A673 (cell line): ENCODE measurements around the gene TMEM126B. TPM values are rescaled to one million over a fixed set of nuclear protein-coding genes. Genes with fewer than 3 reads are reported as not detected.

Experiments used
- BruUV-seq: library from RNA; stranded (reverse); fragments of 400-500 nt; replicated peaks from 2 replicates; lab custom pipeline; 2021; lab: Mats Ljungman, UMichigan
- CTCF ChIA-PET: fragments of 300-600 bp; sonication (Branson Sonifier 250); formaldehyde crosslinking; loops from one replicate; lab custom pipeline; 2022; ENCODE audit warnings: antibody characterized with exemption; lab: Charles Lee
- POLR2A ChIA-PET: fragments of 300-600 bp; sonication (Branson Sonifier 250); formaldehyde crosslinking; loops from one replicate; lab custom pipeline; 2022; ENCODE audit warnings: antibody characterized with exemption; ENCODE audit not compliant: low non-redundant PET; lab: Charles Lee
- DNase-seq: peaks from one replicate; pipeline ENCODE4 v3.0.0-alpha.2; 2015; ENCODE audit warnings: low spot score
- H3K27ac ChIP-seq: fragments of 200-600 bp; sonication (generic); 2 replicates; pipeline ENCODE4 v1.5.1; 2016; ENCODE audit warnings: mixed run types, low read depth, mild to moderate bottlenecking, mixed read lengths, antibody characterized with exemption, low read length; ENCODE audit not compliant: poor library complexity, severe bottlenecking
- H3K27me3 ChIP-seq: fragments of 200-600 bp; sonication (generic); replicated peaks from 2 replicates; pipeline ENCODE4 v1.6.1; 2017; ENCODE audit warnings: mixed run types, low read depth, mild to moderate bottlenecking, mixed read lengths, antibody characterized with exemption, low read length; ENCODE audit not compliant: insufficient read depth, poor library complexity
- H3K36me3 ChIP-seq: fragments of 200-600 bp; sonication (generic); 2 replicates; pipeline ENCODE4 v1.6.1; 2016; ENCODE audit warnings: mixed run types, mild to moderate bottlenecking, mixed read lengths, antibody characterized with exemption, low read length; ENCODE audit not compliant: insufficient read depth, poor library complexity, severe bottlenecking
- H3K4me1 ChIP-seq: fragments of 200-600 bp; sonication (generic); 2 replicates; pipeline ENCODE4 v1.6.1; 2017; ENCODE audit warnings: mixed run types, mild to moderate bottlenecking, mixed read lengths, antibody characterized with exemption, low read length; ENCODE audit not compliant: insufficient read depth, poor library complexity, severe bottlenecking
- H3K4me3 ChIP-seq: fragments of 200-600 bp; sonication (generic); 2 replicates; pipeline ENCODE4 v1.5.1; 2016; ENCODE audit warnings: low read depth, mixed run types, mild to moderate bottlenecking, mixed read lengths, low read length; ENCODE audit not compliant: poor library complexity, severe bottlenecking
- H3K9me3 ChIP-seq: fragments of 200-600 bp; sonication (generic); 2 replicates; pipeline ENCODE4 v1.6.1; 2016; ENCODE audit warnings: mixed run types, low read depth, mild to moderate bottlenecking, mixed read lengths, antibody characterized with exemption, low read length; ENCODE audit not compliant: poor library complexity, severe bottlenecking
- CTCF ChIP-seq: fragments of 300-800, 200-600 bp; sonication (generic); conservative IDR thresholded peaks from 2 replicates; pipeline ENCODE4 v1.5.1; 2017; ENCODE audit warnings: low read depth, mild to moderate bottlenecking, antibody characterized with exemption, low read length, moderate library complexity, mixed read lengths
- EZH2 ChIP-seq: fragments of 200-600 bp; sonication (generic); IDR thresholded peaks from 2 replicates; pipeline ENCODE4 v1.6.1; 2017; ENCODE audit warnings: borderline replicate concordance, low read depth, mild to moderate bottlenecking, mixed read lengths, antibody characterized with exemption, low read length; ENCODE audit not compliant: poor library complexity, severe bottlenecking
- intact Hi-C: fragments of 100-400 bp; cut with micrococcal nuclease; formaldehyde crosslinking; loops from one replicate; pipeline ENCODE4 v1.10.0; 2022; ENCODE audit not compliant: unreplicated experiment
- total RNA-seq: library from RNA; stranded (reverse); gene quantifications from 2 replicates; pipeline ENCODE4 v1.2.3, GENCODE V29; 2021

The TMEM126B gene
- total RNA-seq, 1 experiment from 2014 or later, result 80.5 TPM

- peaks cover 17% of the 10 kb centered on the region for H3K27me3 ChIP-seq
- intact Hi-C loops, result no loop called here
- no TSS peak for BruUV-seq
- no peaks in the 10 kb centered on the region for H3K4me1 ChIP-seq
- CTCF ChIA-PET, result no interaction called here
- TF ChIP-seq CTCF, result no peak
- TF ChIP-seq EZH2, result no peak
- H3K36me3 ChIP-seq, result no peaks in the 10 kb centered on the region
- H3K9me3 ChIP-seq, result no peaks in the 10 kb centered on the region
- H3K4me3 ChIP-seq, result no peak overlapping the region
- POLR2A ChIA-PET, result no interaction called here
- no peak overlapping the region for H3K27ac ChIP-seq
- DNase-seq, result no peak
Observed at GRCh38 chr11:85680897-85681296, 52.5 kb downstream of the TMEM126B start.

- H3K4me3 ChIP-seq, result peak overlapping the region; percentile 45
- DNase-seq, result peak; percentile 37
- no peaks in the 10 kb centered on the region for H3K36me3 ChIP-seq
- POLR2A ChIA-PET, result no interaction called here
- TF ChIP-seq CTCF (no peak), EZH2 (no peak)
- no peaks in the 10 kb centered on the region for H3K4me1 ChIP-seq
- H3K9me3 ChIP-seq, result no peaks in the 10 kb centered on the region
- no peak overlapping the region for H3K27ac ChIP-seq
- H3K27me3 ChIP-seq, result peaks cover 17% of the 10 kb centered on the region
- CTCF ChIA-PET, result no interaction called here
- no TSS peak for BruUV-seq
- intact Hi-C loops, result no loop called here
Observed at GRCh38 chr11:85682330-85683305, 54.2 kb downstream of the TMEM126B start.

- Histone ChIP-seq H3K36me3 (no peaks in the 10 kb centered on the region), H3K27me3 (peaks cover 13% of the 10 kb centered on the region), H3K4me1 (no peaks in the 10 kb centered on the region), H3K27ac (no peak overlapping the region), H3K9me3 (no peaks in the 10 kb centered on the region), H3K4me3 (peak overlapping the region; percentile 36)
- POLR2A ChIA-PET, result no interaction called here
- CTCF ChIA-PET, result no interaction called here
- BruUV-seq, result no TSS peak
- TF ChIP-seq EZH2 (no peak), CTCF (no peak)
- no peak for DNase-seq
- intact Hi-C loops, result no loop called here
Observed at GRCh38 chr11:85685125-85685819, 56.9 kb downstream of the TMEM126B start.
